ENCODE data around the gene TUBG2. TPM values are rescaled to one million over a fixed set of nuclear protein-coding genes. Genes with fewer than 3 reads are reported as not detected.

Gene TUBG2
- 44.1 and 46.6 TPM in 2 replicates for total RNA-seq (2013; cell fraction: nucleolus; rRNA removed)
- total RNA-seq (2014; rRNA removed), result 6.0 and 6.8 TPM in 2 replicates
- total RNA-seq (2014; rRNA removed; fragmentation: Illumina TruSeq; extraction: Trizol), result 3.8 and 4.7 TPM in 2 replicates
- total RNA-seq (2021), result 7.7 and 9.1 TPM in 2 replicates
- polyA plus RNA-seq (2011; ENCODE audit: low read depth), result 8.9 TPM
- polyA plus RNA-seq (2011; rRNA removed), result 12.4 and 14.4 TPM in 2 replicates
- 17.1 and 21.5 TPM in 2 replicates for polyA plus RNA-seq (2011; cell fraction: cytosol; rRNA removed)
- polyA plus RNA-seq (2011; cell fraction: nucleus; rRNA removed), result 71.5 and 76.2 TPM in 2 replicates
- 15.4 and 17.1 TPM in 2 replicates for polyA plus RNA-seq (2012)
- 5.8 and 8.8 TPM in 2 replicates for polyA plus RNA-seq (2014; fragmentation: Illumina TruSeq; extraction: Trizol)
- 1 to 10 TPM; 1.2 to 1.8 TPM for polyA plus RNA-seq (2014; fragmentation: Nextera tagmentation; extraction: Ambion mirVana)
- 11.3 and 12.5 TPM in 2 replicates for polyA plus RNA-seq (2014; rRNA removed)
- 10 to 100 TPM; 11.3 to 11.9 TPM for polyA plus RNA-seq (2016; fragmentation: Nextera tagmentation; extraction: Ambion mirVana)
- 5.3 and 8.6 TPM in 2 replicates for polyA minus RNA-seq (2011; rRNA and poly(A)+ RNA removed)
- 2.8 and 4.8 TPM in 2 replicates for polyA minus RNA-seq (2011; cell fraction: cytosol; rRNA and poly(A)+ RNA removed)
- 14.5 and 16.8 TPM in 2 replicates for polyA minus RNA-seq (2011; cell fraction: nucleus; rRNA and poly(A)+ RNA removed)
- Bru-seq, nascent RNA, result percentile 62 among the genes with signal in this experiment
- BruChase-seq, experiment 1, labeled RNA remaining after a 6-hour chase, result percentile 71 among the genes with signal in this experiment
- BruChase-seq, experiment 2, labeled RNA remaining after a 2-hour chase, result percentile 62 among the genes with signal in this experiment
- long read RNA-seq, experiment 1, partial matches to known transcripts, result 0 of 3 reads
- long read RNA-seq, experiment 1, other reads (novel, unspliced or antisense), result 1 of 3 reads
- long read RNA-seq, experiment 2, partial matches to known transcripts, result 2 of 4 reads
- long read RNA-seq, experiment 2, other reads (novel, unspliced or antisense), result 2 of 4 reads

DNA sequence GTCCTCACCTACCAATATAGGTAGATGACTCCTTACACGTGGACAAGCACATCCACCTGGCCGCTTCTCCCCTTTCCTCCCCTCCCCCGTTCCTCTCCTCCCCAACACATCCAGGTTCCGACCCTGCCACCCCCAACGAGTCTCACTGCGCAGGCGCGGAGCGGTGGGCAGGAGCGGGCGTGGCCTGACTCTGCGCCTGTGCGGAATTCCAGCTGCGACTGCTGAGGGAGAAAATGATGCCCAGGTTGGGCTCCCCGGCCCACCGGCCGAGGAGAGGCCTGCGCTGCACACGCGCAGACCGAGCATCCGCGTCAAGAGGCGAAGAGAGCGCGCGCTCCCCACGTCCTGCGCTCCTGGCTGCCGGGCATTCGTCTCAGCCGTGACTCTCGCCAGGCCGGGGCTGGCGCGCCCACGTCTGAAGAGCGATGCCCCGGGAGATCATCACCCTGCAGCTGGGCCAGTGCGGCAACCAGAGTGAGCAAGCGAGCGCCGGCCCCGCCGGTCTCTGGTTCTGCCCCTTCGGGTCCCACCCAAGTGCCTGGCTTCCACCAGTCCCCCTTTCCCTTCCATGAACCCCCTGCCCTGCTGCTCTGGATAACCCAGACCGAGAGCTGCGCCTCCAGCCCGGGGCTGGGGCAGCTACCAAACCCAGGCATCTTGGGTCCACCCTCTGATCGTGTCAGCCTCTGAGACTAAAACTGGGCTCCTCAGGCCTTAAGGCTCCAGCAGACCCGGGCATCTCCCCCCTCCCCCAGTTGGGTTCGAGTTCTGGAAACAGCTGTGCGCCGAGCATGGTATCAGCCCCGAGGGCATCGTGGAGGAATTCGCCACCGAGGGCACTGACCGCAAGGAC is at the start of gene TUBG2:
TSS of gene TUBG2 (plus strand) at position 206 of the 853 bp plus-strand sequence. CDS start at position 426, 220 bp downstream.
- intact Hi-C loops (cut with micrococcal nuclease; ENCODE audit: unreplicated experiment), result loop anchor here (5.0 kb wide), 1 partner anchor 82 kb away; the partner anchor contains the start of gene PSMC3IP
- in situ Hi-C loops (cut with MboI), result no loop called here
- H3K27ac ChIP-seq (ENCODE audit: control insufficient read depth, insufficient read depth), result peak within 1 kb of the TSS; percentile 42; the same call in 1 of the 2 replicates
- H3K79me2 ChIP-seq (ENCODE audit: control insufficient read depth, insufficient read depth, low read length), result peaks cover 3% of the 10 kb centered on the region; the same call in 1 of the 2 replicates
- peak within 1 kb of the TSS; percentile 55 for H3K9ac ChIP-seq (ENCODE audit: control insufficient read depth, insufficient read depth, low read length)
- H2AFZ ChIP-seq (ENCODE audit: control insufficient read depth, low read depth, low read length), result peak within 1 kb of the TSS; percentile 93
- peak; percentile 73 for ATAC-seq
- CTCF ChIA-PET, result interaction anchor here (0.7 to 3.4 kb wide), 7 partner anchors 16 to 81 kb away, joined by 3 to 26 read pairs (median 4); partner anchors contain the start of genes PLEKHH3 and PSMC3IP
- no peak for FAIRE-seq
- H3K9me3 ChIP-seq (replicated peaks; ENCODE audit: control insufficient read depth, insufficient read depth, low read length), result no peaks in the 10 kb centered on the region
- peak within 1 kb of the TSS; percentile 91 for H3K4me2 ChIP-seq (ENCODE audit: control insufficient read depth, insufficient read depth)
- SMC1A ChIA-PET (ENCODE audit: uncharacterized antibody, unreplicated experiment), result interaction anchor here (0.8 to 2.0 kb wide), 6 partner anchors 12 to 81 kb away, joined by 3 to 9 read pairs (median 4); no protein-coding TSS in a partner anchor
- DNase-seq (ENCODE audit: low read depth, low spot score), result no peak
- no peaks in the 10 kb centered on the region for H3K27me3 ChIP-seq (replicated peaks in 1 of 2; ENCODE audit: control insufficient read depth in 2 of 2, insufficient read depth in 2 of 2, low read length in 1 of 2)
- RAD21 ChIA-PET (ENCODE audit: unreplicated experiment), result interaction anchor here (1.0 to 2.0 kb wide), 6 partner anchors 15 to 104 kb away, joined by 4 to 10 read pairs (median 5); partner anchors contain the start of gene PLEKHH3
- POLR2A ChIA-PET, result interaction anchor here (0.6 to 4.9 kb wide), 7 partner anchors 8 to 444 kb away, joined by 3 to 29 read pairs (median 5); partner anchors contain the start of genes PLEKHH3, RETREG3 and TUBG1
- 1% methylated on average over 55 of the region's 59 CpGs for WGBS (ENCODE audit: insufficient coverage, insufficient replicate concordance, low lambda C conversion rate, missing lambda C conversion rate)
- peaks cover 33% of the 10 kb centered on the region for H3K4me1 ChIP-seq (ENCODE audit: control insufficient read depth, insufficient read depth, low read length)
- no peaks in the 10 kb centered on the region; a peak in 1 of 4 replicates for H3K36me3 ChIP-seq (ENCODE audit: control insufficient read depth in 2 of 2, insufficient read depth in 2 of 2, low read length in 1 of 2)
- H3K4me3 ChIP-seq, result peak within 1 kb of the TSS; percentile 77
- BruUV-seq (replicated peaks), result no TSS peak
- H4K20me1 ChIP-seq (ENCODE audit: control insufficient read depth, insufficient read depth), result no peaks in the 10 kb centered on the region
- TF ChIP-seq CHD1 (IDR thresholded peaks at IDR 0.05; ENCODE audit: low read depth, low read length) (0 out of 2 replicates have a peak, but pooled peaks have one; percentile 68), JUNB (IDR thresholded peaks at IDR 0.05) (no peak), TCF12 (IDR thresholded peaks at IDR 0.05; ENCODE audit: low read depth, low read length) (0 out of 2 replicates have a peak, but pooled peaks have one; percentile 7), ZNF24 (IDR thresholded peaks at IDR 0.05) (no peak), CREM (IDR thresholded peaks at IDR 0.05; ENCODE audit: low read depth) (no peak), BACH1 (IDR thresholded peaks at IDR 0.05; ENCODE audit: borderline replicate concordance) (0 out of 2 replicates have a peak, but pooled peaks have one; percentile 29), POLR2A (IDR thresholded peaks at IDR 0.05; ENCODE audit: low read depth, low read length) (peak; percentile 73), MXI1 (IDR thresholded peaks at IDR 0.05; ENCODE audit: low read depth, low read length) (peak; percentile 56; the same call in 1 of the 2 replicates), IRF4 (IDR thresholded peaks at IDR 0.05; ENCODE audit: low read depth, low read length) (no peak), NBN (IDR thresholded peaks at IDR 0.05) (peak; percentile 75; the same call in 1 of the 2 replicates), SREBF1 (IDR thresholded peaks at IDR 0.05; ENCODE audit: low read length) (no peak), SMAD1 (IDR thresholded peaks at IDR 0.05; ENCODE audit: low read depth, partially characterized antibody) (no peak), PKNOX1 (IDR thresholded peaks at IDR 0.05) (no peak), MEF2A (IDR thresholded peaks at IDR 0.05; ENCODE audit: insufficient read depth, low read depth, low read length) (no peak), TAF1 (IDR thresholded peaks at IDR 0.05; ENCODE audit: borderline replicate concordance, low read depth, low read length) (peak; percentile 24; the same call in 1 of the 2 replicates), FOS (IDR thresholded peaks at IDR 0.05; ENCODE audit: borderline replicate concordance, extremely low read depth, insufficient read length) (no peak), RB1 (IDR thresholded peaks at IDR 0.05; ENCODE audit: borderline replicate concordance) (no peak), SP1 (IDR thresholded peaks at IDR 0.05; ENCODE audit: low read depth, low read length) (peak; percentile 23)
- TF ChIP-seq, protein P1, sequence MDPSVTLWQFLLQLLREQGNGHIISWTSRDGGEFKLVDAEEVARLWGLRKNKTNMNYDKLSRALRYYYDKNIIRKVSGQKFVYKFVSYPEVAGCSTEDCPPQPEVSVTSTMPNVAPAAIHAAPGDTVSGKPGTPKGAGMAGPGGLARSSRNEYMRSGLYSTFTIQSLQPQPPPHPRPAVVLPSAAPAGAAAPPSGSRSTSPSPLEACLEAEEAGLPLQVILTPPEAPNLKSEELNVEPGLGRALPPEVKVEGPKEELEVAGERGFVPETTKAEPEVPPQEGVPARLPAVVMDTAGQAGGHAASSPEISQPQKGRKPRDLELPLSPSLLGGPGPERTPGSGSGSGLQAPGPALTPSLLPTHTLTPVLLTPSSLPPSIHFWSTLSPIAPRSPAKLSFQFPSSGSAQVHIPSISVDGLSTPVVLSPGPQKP (IDR thresholded peaks at IDR 0.05; ENCODE audit: low read depth, low read length), result no peak
